Measurements from ENCODE around the gene ZCCHC14.
A peak's percentile ranks its signal among the peaks of the same experiment; 100 is the strongest.
"Not testable (repeated sequence)": the region's sequence is repeated elsewhere in the genome, so short reads cannot be mapped to it uniquely, and the experiment has no call there.

The ZCCHC14 gene

DNA sequence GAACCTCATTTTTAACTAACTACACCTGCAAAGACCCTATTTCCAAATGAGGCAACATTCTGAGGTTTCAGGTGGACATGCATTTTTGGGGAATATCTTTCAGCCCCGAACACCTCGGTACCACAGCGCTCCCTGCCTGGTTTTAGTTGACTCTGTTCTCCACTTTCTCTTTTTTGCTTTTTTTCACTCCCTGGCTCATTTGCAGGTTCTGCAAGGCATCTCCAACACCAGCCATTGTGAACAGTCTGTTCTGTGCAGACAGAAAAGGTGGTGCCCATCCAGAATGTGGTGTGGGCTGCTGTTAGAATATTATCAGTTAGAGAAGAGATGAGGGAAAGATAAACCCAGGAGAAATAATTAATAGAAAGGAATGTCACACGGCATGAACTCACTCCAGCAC, 32.5 kb upstream of the ZCCHC14 start:
- TF ChIP-seq, protein P1, sequence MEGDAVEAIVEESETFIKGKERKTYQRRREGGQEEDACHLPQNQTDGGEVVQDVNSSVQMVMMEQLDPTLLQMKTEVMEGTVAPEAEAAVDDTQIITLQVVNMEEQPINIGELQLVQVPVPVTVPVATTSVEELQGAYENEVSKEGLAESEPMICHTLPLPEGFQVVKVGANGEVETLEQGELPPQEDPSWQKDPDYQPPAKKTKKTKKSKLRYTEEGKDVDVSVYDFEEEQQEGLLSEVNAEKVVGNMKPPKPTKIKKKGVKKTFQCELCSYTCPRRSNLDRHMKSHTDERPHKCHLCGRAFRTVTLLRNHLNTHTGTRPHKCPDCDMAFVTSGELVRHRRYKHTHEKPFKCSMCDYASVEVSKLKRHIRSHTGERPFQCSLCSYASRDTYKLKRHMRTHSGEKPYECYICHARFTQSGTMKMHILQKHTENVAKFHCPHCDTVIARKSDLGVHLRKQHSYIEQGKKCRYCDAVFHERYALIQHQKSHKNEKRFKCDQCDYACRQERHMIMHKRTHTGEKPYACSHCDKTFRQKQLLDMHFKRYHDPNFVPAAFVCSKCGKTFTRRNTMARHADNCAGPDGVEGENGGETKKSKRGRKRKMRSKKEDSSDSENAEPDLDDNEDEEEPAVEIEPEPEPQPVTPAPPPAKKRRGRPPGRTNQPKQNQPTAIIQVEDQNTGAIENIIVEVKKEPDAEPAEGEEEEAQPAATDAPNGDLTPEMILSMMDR (conservative IDR thresholded peaks at IDR 0.05; ENCODE audit: control insufficient read depth, insufficient read depth, low read depth, low read length), result no peak
- DNase-seq (ENCODE audit: low read depth), result no peak
- H3K4me3 ChIP-seq (ENCODE audit: control insufficient read depth, low read depth, low read length), result no peak overlapping the region

DNA sequence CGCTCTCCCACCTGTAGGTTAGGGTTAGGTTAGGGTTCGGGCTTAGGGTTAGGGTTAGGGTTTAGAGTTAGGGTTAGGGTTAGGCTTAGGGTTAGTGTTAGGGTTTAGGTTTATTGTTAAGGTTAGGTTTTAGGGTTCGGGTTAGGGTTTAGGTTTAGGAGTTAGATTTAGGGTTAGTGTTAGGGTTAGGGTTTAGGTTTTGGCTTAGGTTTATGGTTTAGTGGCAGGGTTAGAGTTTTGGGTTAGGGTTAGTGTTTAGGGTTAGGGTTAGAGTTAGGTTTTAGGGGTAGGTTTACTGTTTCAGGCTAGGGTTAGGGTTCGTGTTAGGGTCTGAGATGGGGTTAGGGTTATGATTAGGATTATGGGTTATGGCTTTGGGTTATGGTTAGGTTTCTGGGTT, 31.6 kb upstream of the ZCCHC14 start:
- TF ChIP-seq, protein P1 (conservative IDR thresholded peaks at IDR 0.05; ENCODE audit: control insufficient read depth, insufficient read depth, low read depth, low read length), result no peak
- no peak overlapping the region for H3K4me3 ChIP-seq (ENCODE audit: control insufficient read depth, low read depth, low read length)
- no peak for DNase-seq (ENCODE audit: low read depth)

DNA sequence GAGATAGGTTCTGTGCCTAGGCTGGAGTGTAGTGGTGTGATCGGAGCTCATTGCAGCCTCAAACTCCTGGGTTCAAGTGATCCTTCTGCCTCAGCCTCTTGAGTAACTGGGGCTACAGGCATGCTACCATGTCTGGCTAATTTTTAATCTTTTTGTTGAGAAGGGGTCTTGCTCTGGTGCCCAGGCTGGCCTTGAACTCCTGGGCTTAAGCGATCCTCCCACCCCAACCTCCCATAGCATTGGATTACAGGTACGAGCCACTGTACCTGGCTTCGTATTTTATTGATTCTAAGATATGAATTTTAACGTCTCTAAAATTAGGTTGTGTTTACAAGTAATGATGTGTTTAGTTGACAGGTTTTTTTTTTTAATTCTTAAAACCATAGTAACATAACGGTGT, 30.8 kb upstream of the ZCCHC14 start:
- DNase-seq (ENCODE audit: low read depth), result not testable (repeated sequence)

DNA sequence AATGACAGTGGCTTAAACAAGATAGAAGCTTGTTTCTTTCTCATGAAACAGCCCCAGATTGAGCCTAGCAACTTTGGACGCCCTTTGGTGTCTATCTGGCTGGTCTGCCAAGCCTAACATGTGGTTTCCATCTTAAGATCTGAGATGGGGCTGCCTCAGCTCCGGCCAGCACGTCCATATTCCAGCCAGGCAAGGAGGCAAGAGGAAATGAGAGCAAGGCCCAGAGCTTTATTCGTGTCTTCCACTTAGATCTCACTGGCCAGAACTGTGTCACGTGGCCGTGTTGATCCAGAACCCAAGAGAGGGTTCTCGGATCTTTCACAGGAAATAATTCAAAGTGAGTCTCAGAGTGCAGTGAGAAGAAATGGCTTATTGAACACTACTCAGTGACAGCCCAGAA, 28.9 kb upstream of the ZCCHC14 start:
- peak; percentile 17 for DNase-seq (ENCODE audit: low read depth)
- not testable (repeated sequence) for H3K4me3 ChIP-seq (ENCODE audit: control insufficient read depth, low read depth, low read length)

More for the DNA sequence above, 30.8 kb upstream of the ZCCHC14 start:
- H3K4me3 ChIP-seq (ENCODE audit: control insufficient read depth, low read depth, low read length), result not testable (repeated sequence)

DNA sequence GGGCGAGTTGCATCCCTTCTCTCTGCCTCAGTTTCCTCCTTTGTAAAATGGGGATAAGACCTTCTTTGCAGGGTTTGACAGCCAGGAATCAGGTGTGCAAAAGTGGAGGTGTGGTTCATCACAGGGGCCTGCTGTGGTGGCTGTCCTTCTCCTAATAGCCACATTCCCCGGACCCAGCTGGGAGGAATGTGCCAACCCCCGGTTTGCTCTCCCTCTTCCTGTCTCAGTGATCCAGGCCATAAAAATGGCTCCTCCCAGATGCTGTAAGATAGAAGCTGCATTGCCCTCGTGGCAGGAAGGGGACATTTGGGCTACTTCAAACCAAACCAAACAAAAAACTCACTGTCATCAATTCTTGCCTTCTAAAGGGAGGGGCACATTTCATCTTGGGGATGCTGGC, 26.3 kb upstream of the ZCCHC14 start:
- not testable (repeated sequence) for H3K4me3 ChIP-seq (ENCODE audit: control insufficient read depth, low read depth, low read length); DNase-seq (ENCODE audit: low read depth)

DNA sequence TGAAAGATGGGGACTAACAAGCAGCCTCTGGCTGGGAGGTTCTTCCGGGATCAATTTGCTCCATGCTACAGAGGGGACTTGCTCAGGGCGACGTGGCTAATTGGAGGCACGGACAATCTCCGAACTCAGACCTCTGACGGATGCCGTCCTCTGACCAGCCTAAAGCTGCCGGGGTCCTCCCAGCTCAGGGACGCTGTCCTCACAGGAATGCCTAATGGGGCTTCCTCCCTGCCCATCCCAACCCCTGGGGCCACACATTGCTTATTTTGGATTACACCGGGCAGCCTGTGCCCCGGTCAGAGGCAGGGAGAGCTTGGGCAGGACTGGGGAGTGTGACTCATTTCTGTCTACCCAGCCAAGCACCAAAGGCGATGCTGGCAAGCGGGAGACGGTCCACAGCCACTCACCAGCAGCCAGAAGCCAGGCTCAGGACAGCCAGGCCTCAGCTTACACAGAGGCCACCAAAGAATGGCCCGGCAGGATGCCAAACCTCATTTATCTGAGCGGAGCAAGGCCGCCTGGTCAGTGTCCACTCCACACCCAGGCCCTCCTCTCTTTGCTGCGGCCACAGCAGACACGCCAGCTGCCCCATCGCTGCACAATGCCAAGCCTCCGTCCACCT, 25.7 kb upstream of the ZCCHC14 start:
- not testable (repeated sequence) for H3K4me3 ChIP-seq (ENCODE audit: control insufficient read depth, low read depth, low read length)
- peak; percentile 22 for DNase-seq (ENCODE audit: low read depth)

DNA sequence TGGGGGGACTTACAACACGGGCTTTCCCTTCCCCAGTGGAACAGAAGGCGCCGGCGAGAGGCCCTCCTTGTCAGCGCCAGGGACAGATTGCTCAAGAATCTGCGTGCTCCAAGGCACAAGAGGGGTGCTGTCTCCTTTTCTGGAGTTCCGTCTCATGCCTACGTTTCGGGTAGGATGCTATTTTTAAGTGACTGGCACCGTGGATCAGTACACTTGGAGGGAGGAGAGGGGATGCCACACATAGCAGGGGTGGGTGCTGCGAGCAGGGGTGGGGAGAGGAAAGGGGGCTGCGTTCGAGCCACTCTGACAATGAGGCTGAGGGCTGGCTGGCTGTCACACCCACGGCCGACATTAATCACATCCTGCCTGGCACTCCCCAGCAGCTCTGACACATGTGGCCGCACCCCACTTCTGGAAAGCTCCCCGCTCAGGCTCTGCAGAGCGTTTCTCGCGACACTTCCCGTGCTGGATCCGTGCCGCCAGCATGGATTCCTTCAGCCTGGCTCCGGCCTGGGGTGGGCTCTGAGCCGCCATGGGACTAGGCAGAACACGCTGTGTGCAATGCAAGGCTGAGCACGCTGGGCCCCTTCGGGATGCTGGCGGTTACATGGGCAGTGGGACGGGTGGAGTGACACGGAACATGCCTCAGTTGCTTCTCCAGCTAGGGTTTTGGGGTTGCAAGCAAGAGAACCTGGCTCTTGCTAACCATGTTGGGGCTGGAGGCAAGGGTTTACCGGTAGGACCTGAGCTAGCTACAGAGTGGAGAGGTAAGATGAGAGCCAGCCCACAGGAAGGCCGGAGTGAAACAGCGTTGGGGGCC, 25.0 kb upstream of the ZCCHC14 start:
- H3K4me3 ChIP-seq (ENCODE audit: control insufficient read depth, low read depth, low read length); DNase-seq (ENCODE audit: low read depth): not testable (repeated sequence)

DNA sequence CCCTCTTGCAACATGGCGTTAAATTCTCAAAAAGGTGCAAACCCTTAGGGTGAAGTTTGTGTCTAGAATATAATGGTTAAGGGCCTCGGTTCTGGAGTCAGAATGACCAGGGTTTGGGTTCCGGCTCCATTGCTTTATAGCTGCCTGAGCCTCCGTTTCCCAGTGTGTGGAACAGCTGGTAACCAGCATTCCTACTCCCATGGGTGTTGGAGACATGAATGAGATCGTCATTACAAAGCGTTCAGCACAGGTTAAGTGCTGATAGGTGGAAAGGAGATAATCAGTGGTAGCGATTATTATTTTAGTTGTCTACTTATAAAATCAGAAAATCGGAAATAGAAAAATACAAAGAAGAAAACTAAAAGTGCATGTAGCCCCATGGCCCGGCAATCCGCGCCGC, 23.5 kb upstream of the ZCCHC14 start:
- no peak for DNase-seq (ENCODE audit: low read depth)
- TF ChIP-seq, protein P1 (conservative IDR thresholded peaks at IDR 0.05; ENCODE audit: control insufficient read depth, insufficient read depth, low read depth, low read length), result no peak
- no peak overlapping the region for H3K4me3 ChIP-seq (ENCODE audit: control insufficient read depth, low read depth, low read length)

DNA sequence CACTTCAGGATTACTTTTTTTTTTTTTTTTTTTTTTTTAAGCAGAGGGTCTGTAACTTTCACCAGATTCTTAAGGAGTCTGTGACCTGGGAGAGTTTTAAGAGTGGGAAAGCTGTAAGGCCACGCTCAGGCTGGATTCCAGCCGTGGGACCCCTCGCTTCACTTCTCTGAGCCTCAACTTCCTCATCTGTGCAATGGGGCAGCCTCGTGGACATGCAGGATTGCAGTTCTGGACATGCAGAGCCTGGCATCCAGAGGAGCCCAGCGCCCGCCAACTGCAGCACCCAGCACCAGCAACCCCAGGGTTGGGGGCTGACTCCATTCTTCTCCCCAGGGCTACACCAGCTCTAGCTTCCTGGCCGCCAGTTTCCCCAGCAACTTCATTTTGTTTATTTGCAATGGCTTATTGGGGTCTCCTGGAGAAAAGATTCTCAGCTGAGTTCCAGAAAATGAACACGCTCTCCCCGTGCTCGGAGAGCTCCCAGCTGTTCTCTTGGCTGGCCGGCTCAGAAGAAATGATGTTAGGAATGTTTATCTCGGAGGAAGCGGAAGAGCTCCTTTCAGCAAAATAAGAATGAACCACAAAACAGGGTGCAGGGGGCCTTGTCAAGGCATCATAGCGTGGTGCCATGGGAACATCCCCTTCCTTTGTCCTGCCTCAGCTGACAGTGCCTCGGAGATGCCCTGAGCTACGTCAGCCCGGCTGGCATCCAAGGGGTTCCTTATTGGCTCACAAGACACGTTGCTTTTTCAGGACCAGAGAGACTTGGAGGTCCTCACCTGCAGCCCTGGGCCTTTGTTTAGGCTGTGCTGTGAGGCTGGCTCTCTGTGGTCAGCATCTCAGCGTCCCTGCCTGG, 22.9 kb upstream of the ZCCHC14 start:
- TF ChIP-seq, protein P1 (conservative IDR thresholded peaks at IDR 0.05; ENCODE audit: control insufficient read depth, insufficient read depth, low read depth, low read length), result no peak
- H3K4me3 ChIP-seq (ENCODE audit: control insufficient read depth, low read depth, low read length), result no peak overlapping the region
- no peak for DNase-seq (ENCODE audit: low read depth)

DNA sequence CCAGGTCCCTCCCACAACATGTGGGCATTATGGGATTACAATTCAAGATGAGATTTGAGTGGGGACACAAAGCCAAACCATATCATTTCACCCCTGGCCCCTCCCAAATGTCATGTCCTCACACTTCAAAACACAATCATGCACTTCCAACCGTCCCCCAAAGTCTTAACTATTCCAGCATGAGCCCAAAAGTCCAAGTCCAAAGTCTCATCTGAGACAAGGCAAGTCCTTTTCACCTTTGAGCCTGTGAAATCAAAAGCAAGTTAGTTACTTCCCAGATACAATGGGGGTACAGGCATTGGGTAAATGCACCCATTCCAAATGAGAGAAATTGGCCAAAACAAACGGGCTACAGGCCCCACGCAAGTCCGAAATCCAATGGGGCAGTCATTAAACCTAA, 17.0 kb upstream of the ZCCHC14 start:
- not testable (repeated sequence) for H3K4me3 ChIP-seq (ENCODE audit: control insufficient read depth, low read depth, low read length); DNase-seq (ENCODE audit: low read depth)

All from fibroblast of mammary gland (primary cell).